Endodermal cell (in vitro differentiated cells): ENCODE results near the gene GLRA2. TPM values are rescaled to one million over a fixed set of nuclear protein-coding genes. Genes with fewer than 3 reads are reported as not detected.
A peak's percentile ranks its signal among the peaks of the same experiment; 100 is the strongest.

Experiments used
- DNase-seq: peaks from one replicate; pipeline ENCODE4 v3.0.0-alpha.2; 2017
- H3K27ac ChIP-seq: 2 replicates; pipeline ENCODE4 v1.5.1; 2013; ENCODE audit warnings: mild to moderate bottlenecking, low read depth, low read length, moderate library complexity
- H3K27me3 ChIP-seq: 2 replicates; pipeline ENCODE4 v1.6.1; 2013; ENCODE audit warnings: mild to moderate bottlenecking, low read length, moderate library complexity; ENCODE audit not compliant: insufficient read depth, control insufficient read depth, poor library complexity, severe bottlenecking
- H3K36me3 ChIP-seq: 2 replicates; pipeline ENCODE4 v1.7.0; 2013; ENCODE audit warnings: mild to moderate bottlenecking, low read length, moderate library complexity; ENCODE audit not compliant: control insufficient read depth, insufficient read depth
- H3K4me1 ChIP-seq: one replicate; pipeline ENCODE4 v1.7.0; 2013; ENCODE audit warnings: low read length; ENCODE audit not compliant: control insufficient read depth, insufficient read depth
- H3K4me3 ChIP-seq: 2 replicates; pipeline ENCODE4 v1.5.1; 2013; ENCODE audit warnings: mild to moderate bottlenecking, low read length, moderate library complexity
- H3K9ac ChIP-seq: 2 replicates; pipeline ENCODE4 v1.6.1; 2013; ENCODE audit warnings: mild to moderate bottlenecking, low read length, moderate library complexity; ENCODE audit not compliant: poor library complexity, severe bottlenecking; ENCODE audit errors: extremely low read depth
- H3K9me3 ChIP-seq: 2 replicates; pipeline ENCODE4 v1.6.1; 2013; ENCODE audit warnings: mild to moderate bottlenecking, low read length, moderate library complexity; ENCODE audit not compliant: control insufficient read depth
- H3K27ac Mint-ChIP-seq: 2 replicates; pipeline ENCODE4 v1.8.0; 2020; ENCODE audit warnings: mixed read lengths
- H3K27me3 Mint-ChIP-seq: 2 replicates; pipeline ENCODE4 v1.8.0; 2021; ENCODE audit warnings: mild to moderate bottlenecking, mixed read lengths; ENCODE audit not compliant: insufficient read depth
- H3K36me3 Mint-ChIP-seq: 2 replicates; pipeline ENCODE4 v1.8.0; 2020; ENCODE audit warnings: low read depth, mixed read lengths
- H3K4me1 Mint-ChIP-seq: 2 replicates; pipeline ENCODE4 v1.8.0; 2020; ENCODE audit warnings: mixed read lengths
- H3K4me3 Mint-ChIP-seq: 2 replicates; pipeline ENCODE4 v1.8.0; 2020; ENCODE audit warnings: mild to moderate bottlenecking, moderate library complexity, mixed read lengths
- H3K9me3 Mint-ChIP-seq: 2 replicates; pipeline ENCODE4 v1.8.0; 2020; ENCODE audit warnings: mild to moderate bottlenecking, mixed read lengths
- CTCF ChIP-seq: fragments of 200-600 bp; sonication (generic); conservative IDR thresholded peaks from 2 replicates; pipeline ENCODE4 v1.5.0; 2021; ENCODE audit warnings: antibody characterized with exemption, mild to moderate bottlenecking
- WGBS, 2 experiments: methylation state at CpG; one replicate each; pipeline versions ENCODE4 v1.1.5 to v1.1.7; 2013; ENCODE audit warnings: missing lambda C conversion rate in 2 of 2, mixed read lengths in 1 of 2; ENCODE audit not compliant: insufficient coverage in 1 of 2, insufficient read length in 1 of 2; 5-methylcytosine and 5-hydroxymethylcytosine counted together
- total RNA-seq, 2 donors: library from RNA; stranded (reverse); fragmentation: NEBNext Ultra II Directional in 1 of 2; extraction: Animal tissue kit (Norgen Biotek cat#: 25700) in 1 of 2; gene quantifications; 2 replicates in 1 of 2; 3 replicates in 1 of 2; pipeline ENCODE4 v1.2.1, GENCODE V29; 2021

GLRA2 gene
- total RNA-seq, 2 donors from 2014 or later = not detected

DNA sequence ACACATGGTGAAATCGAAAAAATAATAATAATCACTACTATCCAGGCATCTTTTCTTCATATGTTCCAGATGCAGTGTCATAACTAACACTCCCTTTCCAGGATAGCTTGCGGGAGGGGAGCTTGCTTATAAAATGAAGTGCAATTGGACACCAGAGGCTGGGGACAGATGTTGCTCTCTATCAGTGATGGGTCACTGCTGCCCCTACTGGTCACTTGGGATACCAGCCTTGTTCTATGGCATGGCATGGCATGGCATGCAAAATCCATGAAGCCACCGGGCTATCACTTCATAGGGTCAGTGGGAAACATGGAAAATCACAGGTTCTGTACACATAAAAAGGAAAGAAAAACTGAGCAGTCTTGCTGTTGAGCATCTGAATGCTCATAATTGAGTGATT, 168.1 kb downstream of the GLRA2 start:
- H3K4me1 ChIP-seq = no peaks in the 10 kb centered on the region
- no peak overlapping the region for H3K27ac Mint-ChIP-seq
- 79% methylated on average over 3 of the region's 3 CpGs; no CpG with 5 or more reads in 1 of the 2 experiments for WGBS, 2 experiments
- H3K27me3 Mint-ChIP-seq = no peaks in the 10 kb centered on the region
- no peak overlapping the region for H3K4me3 ChIP-seq
- H3K9ac ChIP-seq = no peak overlapping the region
- no peaks in the 10 kb centered on the region for H3K36me3 ChIP-seq
- H3K9me3 ChIP-seq = no peaks in the 10 kb centered on the region
- H3K4me3 Mint-ChIP-seq = no peak overlapping the region
- no peaks in the 10 kb centered on the region for H3K27me3 ChIP-seq
- no peaks in the 10 kb centered on the region for H3K4me1 Mint-ChIP-seq
- no peak overlapping the region for H3K27ac ChIP-seq
- DNase-seq = peak; percentile 84
- peak; percentile 78 for TF ChIP-seq CTCF
- H3K36me3 Mint-ChIP-seq = no peaks in the 10 kb centered on the region
- peaks cover 22% of the 10 kb centered on the region for H3K9me3 Mint-ChIP-seq

DNA sequence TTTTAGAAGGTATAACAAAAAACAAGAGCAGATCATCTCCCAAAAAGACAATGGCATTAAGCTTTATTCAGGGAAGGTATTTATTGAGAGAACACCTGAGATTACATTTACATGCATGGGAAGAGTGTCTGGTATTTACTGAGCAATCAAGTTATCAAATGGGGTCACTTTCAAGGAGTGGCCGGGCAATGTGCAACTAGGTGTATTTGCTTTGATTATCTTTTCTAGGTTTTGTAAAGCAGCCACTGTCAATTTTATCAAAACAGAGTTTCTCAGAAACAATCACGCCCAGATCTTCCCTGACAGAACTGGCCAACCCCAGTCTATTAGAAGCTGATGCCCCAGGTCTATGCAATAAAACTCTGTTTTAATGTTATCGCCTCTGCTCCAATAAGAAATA, 169.5 kb downstream of the GLRA2 start:
- Mint-ChIP-seq H3K27me3 (no peaks in the 10 kb centered on the region), H3K4me1 (peaks cover 1% of the 10 kb centered on the region), H3K27ac (no peak overlapping the region), H3K9me3 (peaks cover 30% of the 10 kb centered on the region), H3K4me3 (no peak overlapping the region), H3K36me3 (no peaks in the 10 kb centered on the region)
- Histone ChIP-seq H3K9ac (no peak overlapping the region), H3K9me3 (no peaks in the 10 kb centered on the region), H3K4me3 (no peak overlapping the region), H3K4me1 (no peaks in the 10 kb centered on the region), H3K27ac (no peak overlapping the region), H3K27me3 (no peaks in the 10 kb centered on the region), H3K36me3 (no peaks in the 10 kb centered on the region)
- TF ChIP-seq CTCF = no peak
- DNase-seq = no peak
- WGBS, 2 experiments = 96 to 100% methylated on average over 2 to 3 of the region's 3 CpGs

DNA sequence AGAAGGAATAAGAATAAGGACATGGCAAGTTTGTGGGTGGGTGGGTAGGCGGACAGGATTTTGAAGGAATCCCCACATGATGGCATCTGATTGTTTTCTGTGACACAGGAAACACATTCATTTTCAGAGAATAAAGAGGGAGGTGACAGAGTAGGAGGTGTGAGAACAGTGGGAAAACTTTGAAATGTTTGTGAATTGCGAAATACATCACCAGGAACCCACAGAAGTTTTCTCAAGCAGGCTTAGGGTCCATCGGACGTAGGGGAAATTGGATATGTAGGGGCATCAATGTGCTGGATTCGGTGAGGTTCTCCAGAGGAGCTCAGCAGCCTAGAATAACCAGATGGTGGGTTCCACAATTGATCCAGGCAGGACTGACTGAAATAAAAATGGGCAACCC, 171.6 kb downstream of the GLRA2 start:
- no peaks in the 10 kb centered on the region for H3K27me3 ChIP-seq
- Mint-ChIP-seq H3K36me3 (no peaks in the 10 kb centered on the region), H3K27ac (no peak overlapping the region), H3K4me3 (no peak overlapping the region), H3K27me3 (no peaks in the 10 kb centered on the region), H3K9me3 (peaks cover 21% of the 10 kb centered on the region), H3K4me1 (peaks cover 5% of the 10 kb centered on the region)
- H3K27ac ChIP-seq = no peak overlapping the region
- DNase-seq = no peak
- WGBS, 2 experiments = 87 to 90% methylated on average over 2 to 5 of the region's 5 CpGs
- H3K9ac ChIP-seq = no peak overlapping the region
- no peaks in the 10 kb centered on the region for H3K9me3 ChIP-seq
- no peak overlapping the region for H3K4me3 ChIP-seq
- H3K36me3 ChIP-seq = no peaks in the 10 kb centered on the region
- no peaks in the 10 kb centered on the region for H3K4me1 ChIP-seq
- TF ChIP-seq CTCF = no peak
